Activated CD4-positive, alpha-beta T cell treated with anti-CD3 and anti-CD28 coated beads, Interleukin-2, Interleukin-4, amounts not matched to agents 100 ng/mL and 50 ng/mL, durations not matched to agents 16 hours and 8 hours (primary cell): ENCODE measurements around the gene ACKR3.

ENCODE experiments used
- DNase-seq: peaks from one replicate; pipeline ENCODE4 v3.0.0-alpha.2; 2020; ENCODE audit warnings: low spot score

The ACKR3 gene

DNA sequence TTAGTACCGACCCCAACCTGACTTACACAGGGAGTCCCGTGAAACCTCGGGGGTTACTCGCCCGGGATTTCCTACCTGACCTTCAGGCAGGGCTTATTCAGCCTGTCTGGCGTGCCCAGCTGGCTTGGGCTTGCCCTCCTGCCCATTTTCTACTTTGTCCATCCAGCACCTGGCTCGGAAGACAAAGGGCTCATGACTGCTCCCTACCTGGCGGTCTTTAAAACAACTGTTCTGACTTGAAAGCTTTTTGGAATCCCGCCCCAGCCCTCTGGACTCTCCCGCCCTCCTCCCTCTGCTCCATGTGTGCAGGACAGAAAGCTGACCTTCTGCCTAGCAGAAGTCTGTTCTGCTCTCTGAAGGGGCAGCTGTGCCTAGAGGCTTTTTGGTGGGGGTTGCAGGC is 43.1 kb downstream of the ACKR3 start:
- no peak for DNase-seq

DNA sequence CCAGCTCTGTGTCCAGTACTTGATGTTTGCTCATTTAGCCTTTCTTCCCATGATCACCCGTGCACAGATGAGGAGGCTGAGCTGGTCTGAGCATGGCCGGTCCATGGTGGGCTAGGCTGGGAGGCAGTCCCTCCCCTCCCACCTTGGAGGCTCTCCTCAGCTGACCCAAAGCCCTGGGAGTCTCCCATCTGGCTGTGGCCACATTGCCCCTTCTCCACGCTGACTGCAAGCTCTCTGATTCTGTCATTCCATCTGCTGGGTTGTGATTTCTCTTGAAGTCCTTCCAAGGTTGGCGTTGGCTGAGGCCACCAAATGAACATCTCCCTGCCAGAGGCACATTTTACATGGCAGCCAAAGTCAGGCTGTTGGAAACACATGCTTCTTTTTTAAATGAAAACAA is 44.0 kb downstream of the ACKR3 start:
- DNase-seq = no peak

DNA sequence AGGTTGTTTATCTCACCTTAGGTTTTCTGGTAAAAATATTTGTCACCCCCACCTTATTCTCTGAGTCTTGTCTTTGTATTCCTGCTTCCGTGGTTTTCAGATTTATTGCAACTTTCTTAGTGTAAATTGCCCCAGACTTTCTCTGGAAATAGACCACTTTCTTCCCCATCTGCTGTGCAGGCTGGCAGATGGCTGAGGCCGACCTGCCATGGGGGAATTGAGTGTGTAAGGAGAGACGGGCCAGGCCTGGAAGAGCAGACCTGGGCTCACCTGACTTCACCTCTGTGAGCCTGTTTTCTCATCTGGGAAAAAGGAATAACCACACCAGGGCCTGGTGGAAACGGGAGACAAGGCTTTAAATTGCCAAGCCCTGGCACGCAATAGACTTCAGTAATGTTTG is 44.9 kb downstream of the ACKR3 start:
- no peak for DNase-seq

DNA sequence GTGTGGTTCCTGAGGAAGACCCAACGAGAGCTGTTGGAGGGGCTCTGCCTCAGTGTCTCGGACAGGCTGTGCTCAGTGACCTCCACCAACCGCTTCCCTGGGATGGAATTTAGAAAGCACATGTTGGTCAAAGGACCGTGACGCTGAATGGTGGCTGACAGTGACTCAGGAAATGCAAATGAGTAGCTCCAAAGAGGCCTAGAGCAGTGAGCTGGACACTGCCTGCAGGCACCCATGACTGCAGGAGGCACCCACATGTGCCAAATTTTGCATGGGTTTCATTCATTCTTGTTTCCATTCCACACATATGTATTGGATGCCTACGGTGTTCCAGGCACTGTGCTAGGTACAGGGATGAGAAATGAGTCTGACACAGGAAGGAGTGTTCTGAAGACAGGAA is 46.4 kb downstream of the ACKR3 start:
- DNase-seq = no peak

DNA sequence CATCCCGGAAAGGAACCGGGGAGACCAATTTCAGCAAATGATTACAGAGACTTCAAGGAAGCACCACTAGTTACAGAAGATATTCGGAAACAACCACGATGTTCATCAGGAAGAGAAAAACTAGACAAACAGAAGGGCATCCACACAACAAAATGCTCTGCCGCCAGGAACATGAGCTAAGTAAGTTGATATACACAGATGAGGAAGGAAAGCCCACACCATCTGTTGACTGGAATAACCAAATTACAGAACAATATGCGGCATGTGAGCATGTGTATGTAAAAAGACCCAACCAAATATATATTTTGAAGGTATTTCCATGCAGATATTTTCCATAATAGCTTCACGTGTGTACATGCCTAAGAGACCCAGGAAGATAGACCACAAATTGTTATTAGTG is 47.0 kb downstream of the ACKR3 start:
- no peak for DNase-seq

DNA sequence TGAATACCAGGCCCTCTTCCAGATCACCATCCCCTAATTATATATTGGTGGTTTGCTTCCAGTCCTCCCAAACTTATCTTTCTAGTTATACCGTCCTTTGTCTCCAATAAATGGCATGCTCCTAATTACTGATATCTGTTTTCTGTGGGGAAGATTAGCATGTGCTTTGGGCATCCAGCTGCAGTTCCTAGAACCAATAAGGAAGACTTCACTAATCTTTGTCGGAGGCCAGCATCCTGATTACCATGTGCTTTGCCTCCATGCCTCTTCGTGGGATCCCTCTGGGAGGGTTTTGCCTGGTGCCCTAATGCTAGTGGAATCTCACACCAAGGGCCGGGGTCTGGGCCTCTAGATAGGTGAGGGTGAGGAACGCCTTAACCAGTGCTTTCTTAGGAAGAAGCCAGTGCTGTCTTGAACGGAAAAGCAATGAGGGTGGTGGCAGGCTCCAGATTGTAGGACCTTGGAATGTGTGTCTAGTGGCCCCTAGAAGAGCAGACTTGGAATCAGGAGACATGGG is 47.7 kb downstream of the ACKR3 start:
- no peak for DNase-seq

DNA sequence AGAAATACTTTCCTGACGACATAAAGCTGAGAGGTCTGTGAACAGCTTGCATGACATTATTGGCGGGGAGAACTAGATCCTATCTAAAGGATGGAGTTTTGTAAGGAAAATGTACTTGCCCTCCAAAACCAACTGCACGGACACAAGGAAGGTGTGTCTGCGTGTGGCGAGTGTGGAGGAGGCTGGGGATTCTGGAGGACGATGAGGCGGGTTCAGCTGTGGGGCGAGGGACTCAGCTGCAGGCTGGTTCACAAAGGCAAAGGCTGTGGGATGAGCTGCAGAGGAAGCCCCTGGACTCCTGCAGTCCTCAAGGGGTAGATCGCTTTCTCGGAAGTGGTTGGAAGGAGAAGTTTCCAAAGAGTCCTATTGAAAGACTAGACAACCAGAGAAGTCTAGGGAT is 48.2 kb downstream of the ACKR3 start:
- no peak for DNase-seq

DNA sequence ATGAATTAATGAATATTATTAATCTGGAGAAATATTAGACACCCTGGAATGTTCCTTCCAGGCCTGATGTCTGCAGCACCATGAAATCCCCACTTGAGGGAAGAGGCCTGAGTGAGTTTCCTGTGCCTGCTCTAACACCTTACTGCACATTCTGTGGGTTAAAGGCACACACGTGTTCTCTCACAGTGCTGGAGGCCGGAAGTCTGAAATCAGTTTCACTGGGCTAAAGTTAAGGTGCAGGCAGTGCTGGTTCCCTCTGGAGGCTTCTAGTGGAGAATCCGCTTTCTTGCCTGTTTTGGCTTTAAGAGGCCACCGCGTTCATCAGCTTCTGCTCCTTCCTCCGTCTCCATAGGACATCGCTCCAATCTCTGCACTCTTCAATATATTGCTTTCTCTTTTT is 48.7 kb downstream of the ACKR3 start:
- no peak for DNase-seq

DNA sequence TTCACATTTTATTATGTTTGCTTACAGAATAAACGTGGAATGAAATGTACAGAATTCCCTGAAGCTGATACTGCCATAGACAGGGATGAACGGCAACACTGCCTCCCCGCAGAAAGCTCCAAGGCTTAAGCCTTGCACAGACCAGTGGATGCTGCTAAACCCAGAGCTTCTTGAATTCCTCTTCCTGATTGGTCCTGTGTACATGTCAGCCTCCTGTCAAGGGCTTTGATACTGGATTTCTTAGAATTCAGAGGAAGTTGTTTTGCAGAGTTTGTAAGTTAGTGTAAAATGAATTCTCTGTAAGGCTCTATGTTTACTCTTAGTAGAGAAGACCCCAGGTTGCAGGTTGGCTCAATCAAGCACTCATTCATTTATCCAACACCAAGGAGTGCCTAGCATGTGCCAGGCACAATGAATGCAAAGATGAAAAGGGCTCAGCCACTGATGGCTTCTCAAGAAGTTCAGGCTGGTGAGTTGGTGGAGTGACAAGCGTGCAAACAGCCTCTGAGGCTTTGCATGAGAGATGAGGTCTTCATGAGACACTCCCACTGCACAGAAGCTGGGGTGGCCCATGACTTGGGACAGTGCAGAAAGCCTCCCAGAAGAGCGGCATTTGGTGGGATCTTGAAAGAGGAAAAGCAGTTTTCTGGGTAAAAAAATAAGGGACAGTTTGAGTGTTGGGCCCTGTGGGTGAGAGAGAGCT is 50.4 kb downstream of the ACKR3 start:
- DNase-seq = no peak

DNA sequence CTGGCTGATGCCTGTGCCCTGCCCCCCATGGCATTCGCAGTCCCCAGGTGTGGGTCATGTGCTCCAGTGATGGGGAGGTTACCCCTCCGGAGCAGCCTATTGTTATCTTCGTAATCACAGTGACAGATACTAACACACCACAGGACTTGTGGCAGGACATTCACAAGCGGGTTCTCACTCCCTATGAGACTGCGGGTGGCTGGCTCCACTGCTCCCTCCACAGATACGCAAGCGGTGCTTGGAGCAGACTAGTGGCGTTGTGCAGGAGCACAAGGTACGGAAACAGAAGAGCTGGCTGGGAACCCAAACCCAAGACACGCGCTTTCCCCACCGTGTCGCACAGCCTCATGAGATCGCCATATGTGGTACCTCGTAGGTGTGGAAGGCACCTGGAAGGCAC is 52.2 kb downstream of the ACKR3 start:
- DNase-seq = no peak

DNA sequence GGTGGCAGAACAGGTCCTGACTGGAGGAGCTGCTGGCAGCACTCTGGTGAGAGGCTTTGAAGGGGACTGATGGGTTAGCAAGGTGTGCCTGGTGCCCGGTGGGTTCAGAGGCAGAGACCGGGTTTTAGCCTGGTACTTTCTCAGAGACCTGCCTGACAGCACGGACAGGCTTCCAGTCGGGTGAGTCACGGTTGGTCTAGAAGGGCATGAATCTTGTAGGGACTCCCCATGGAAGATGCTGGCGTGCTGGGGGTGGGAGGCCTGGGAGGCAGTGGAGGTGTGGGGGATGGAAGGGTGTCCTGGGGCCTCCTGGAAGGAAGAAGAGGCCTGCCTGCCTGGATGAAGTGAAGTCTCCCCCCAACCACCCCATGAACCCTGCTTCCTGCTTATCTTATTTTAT is 52.6 kb downstream of the ACKR3 start:
- DNase-seq = no peak

DNA sequence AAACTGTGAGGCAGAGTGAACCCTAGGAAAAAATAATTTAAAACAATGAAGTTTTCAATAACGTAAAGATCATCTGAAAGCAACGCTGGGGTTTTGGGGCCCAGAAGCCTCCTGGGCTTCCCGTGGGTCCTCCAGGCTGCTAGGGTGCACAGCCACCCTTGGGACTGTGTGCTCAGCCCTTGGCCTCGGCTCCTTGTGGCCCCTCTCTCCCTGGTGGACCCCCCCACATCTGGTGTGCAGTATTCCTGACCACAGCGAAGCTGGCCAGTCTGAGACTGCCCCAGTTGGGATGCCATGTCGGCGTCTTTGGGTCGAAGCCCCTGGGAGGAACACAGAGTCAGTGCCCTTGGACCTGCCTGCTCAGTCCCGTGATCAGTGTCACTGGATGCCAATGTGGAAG is 53.0 kb downstream of the ACKR3 start:
- no peak for DNase-seq

DNA sequence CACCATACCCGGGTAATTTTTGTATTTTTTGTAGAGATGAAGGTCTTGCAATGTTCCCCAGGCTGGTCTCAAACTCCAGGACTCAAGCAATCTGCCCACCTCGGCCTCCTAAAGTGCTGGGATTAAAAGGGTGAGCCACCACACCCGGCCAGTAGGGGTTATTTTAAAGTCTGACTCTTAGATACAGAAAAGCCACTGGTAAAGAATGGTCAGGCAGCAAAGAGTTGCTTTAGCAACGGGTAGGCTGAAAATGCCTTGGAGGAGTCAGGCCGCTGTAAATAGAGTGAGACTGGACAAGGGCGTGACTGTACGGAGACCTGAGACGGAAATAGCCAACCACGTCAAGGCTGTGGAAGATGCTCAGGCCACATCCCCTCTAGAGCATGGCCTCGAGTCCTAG is 54.2 kb downstream of the ACKR3 start:
- DNase-seq = no peak

DNA sequence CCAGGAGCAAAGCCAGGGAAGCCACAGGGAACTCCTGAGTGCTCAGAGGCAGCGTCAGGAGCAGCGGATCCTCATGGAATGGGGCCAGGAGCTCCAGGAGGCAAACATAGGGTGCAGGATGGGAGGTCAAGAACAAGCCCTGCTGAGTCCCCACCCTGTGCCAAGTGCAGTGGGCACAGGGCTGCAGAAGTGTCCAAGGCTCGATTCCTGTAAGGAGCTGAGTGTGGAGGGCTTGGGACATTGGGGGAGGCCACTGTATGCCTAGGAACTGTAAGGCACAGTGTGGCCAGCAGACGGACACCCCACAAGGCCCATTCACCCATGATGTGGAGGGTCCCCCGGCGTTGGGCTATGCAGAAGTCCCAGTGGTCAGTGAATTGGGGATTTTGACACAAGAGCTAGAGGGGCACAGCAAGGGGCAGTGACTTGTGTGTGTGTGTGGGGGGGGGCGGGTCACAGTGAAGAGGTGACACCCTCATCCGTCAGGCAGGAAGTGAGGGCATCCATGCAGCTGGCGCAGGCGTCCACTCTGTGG is 55.6 kb downstream of the ACKR3 start:
- no peak for DNase-seq

DNA sequence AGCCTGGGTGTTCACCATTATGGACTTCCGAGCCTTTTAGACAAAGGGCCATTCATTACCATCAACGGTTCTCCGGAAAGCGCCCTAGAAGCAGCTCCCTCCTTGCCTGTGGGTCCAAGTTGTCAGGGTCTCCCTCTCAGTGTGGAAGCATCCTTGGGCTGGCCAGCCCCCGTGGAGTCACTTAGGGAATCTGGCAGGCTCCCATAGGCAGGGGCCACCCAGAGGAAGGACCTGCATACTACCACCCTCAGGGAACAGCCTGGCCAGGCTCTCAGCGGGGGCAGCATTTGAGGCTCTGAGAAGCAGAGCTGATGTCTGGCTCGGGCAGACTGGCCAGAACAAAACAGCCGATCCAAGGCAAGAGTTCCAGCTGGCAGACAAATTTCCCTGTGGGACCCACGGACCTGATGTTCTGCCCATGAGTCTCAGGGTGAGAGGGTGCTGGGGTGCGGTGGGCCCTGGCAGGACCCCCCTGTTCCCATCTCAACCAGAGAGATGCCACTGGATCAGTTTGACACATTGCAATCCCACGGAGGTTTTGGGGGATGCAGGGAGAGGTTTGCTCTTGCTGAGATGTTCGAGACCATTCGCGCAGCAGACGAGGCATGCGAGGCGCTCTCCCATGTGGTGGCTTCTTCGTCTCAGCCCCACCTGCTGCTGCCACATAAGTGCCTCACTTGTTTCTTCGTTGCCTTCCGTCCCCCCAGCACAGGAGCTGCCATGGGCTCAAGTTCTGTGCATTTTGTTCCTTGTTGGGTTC is 56.9 kb downstream of the ACKR3 start:
- DNase-seq = no peak

DNA sequence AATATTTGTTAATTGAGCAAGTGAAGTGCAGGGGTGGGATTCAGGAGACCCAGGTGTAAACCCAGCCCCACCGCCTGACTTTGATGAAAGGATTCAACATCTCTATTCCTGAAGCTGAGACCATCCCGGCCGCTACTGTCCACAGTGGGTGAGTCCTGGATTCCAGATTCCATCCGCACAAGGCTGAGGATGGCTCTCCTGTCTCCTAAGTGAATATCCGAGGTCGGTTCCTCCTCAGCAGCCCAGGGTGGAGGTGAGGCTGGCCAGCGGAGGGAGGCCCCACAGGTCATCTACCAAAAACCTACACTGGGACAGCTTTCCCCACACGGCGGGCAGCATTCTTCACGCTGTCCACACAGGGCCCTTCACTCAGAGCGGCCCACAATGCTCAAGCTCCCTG is 57.6 kb downstream of the ACKR3 start:
- no peak for DNase-seq

DNA sequence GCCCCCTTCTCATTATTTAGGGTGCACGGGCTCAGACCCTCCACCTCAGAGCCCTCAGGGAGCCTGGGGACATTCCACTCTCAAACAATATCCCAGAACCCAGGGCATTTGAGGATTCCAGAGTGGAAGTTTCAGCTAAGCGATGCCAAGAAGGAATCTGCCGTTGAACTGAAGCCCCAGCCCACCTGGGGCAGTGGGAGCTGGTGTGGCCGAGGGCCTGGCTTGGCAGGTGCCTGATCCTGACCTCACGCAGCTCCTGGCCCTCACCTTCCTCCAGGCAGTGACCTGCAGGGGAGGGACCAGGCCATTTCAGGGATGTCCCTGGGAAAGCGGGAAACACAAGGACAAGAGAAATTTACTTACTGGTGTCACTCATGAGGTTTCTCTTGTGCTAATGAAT is 58.2 kb downstream of the ACKR3 start:
- DNase-seq = no peak

DNA sequence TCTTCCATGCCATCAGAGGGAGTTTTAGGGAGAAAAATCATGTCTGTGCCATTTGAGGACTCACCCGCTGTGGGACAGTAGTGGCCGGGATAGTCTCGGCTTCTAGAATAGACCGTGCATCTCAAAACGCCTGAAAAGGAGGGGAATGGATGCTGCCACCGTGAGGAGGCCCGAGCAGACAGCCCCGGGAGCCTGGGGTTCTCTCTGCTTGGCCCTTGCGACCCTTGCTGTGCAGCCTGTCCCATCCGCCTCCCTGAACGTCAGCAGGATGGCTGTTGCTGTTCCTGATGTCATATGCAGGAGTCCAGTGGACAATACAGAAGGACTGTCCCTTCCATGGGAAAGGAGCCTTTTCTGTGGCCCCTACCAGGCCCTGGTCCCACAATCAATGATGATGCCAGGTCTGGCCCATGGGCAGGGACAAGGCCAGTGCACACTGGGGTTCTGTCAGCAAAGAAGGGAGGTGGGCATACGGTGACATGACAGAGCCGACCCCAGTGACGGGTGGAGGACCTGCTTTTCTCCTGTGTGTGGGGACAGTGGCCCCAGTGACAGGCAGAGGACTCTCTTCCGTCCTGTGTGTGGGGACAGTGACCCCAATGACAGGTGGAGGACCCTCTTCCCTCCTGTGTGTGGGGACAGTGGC is 58.8 kb downstream of the ACKR3 start:
- no peak for DNase-seq

DNA sequence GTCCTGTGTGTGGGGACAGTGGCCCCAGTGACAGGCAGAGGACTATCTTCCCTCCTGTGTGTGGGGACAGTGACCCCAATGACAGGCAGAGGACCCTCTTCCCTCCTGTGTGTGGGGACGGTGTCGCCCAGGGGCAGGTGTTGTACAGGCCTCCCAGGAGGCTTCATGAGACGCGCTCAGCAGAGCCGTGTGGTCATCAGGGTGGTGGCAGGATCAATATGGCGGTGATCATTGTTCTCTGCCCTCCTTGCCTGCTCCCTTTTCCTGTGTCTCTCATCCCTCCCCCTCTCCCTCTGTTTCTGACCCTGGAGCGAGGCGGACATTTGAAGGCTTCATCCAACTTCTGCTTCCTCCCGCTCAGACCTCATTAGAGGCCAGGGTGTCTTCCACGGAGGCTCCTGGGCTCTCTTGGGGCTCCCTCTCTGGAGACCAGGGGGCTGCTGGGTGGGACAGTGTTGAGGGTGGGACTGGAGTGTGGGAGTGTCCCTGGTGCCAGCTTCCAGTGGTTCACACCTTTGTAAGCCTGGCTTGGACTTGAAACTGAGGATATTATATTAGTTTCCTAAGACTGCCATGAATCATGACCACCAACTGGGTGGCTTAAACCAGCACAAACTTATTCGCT is 59.5 kb downstream of the ACKR3 start:
- no peak for DNase-seq

DNA sequence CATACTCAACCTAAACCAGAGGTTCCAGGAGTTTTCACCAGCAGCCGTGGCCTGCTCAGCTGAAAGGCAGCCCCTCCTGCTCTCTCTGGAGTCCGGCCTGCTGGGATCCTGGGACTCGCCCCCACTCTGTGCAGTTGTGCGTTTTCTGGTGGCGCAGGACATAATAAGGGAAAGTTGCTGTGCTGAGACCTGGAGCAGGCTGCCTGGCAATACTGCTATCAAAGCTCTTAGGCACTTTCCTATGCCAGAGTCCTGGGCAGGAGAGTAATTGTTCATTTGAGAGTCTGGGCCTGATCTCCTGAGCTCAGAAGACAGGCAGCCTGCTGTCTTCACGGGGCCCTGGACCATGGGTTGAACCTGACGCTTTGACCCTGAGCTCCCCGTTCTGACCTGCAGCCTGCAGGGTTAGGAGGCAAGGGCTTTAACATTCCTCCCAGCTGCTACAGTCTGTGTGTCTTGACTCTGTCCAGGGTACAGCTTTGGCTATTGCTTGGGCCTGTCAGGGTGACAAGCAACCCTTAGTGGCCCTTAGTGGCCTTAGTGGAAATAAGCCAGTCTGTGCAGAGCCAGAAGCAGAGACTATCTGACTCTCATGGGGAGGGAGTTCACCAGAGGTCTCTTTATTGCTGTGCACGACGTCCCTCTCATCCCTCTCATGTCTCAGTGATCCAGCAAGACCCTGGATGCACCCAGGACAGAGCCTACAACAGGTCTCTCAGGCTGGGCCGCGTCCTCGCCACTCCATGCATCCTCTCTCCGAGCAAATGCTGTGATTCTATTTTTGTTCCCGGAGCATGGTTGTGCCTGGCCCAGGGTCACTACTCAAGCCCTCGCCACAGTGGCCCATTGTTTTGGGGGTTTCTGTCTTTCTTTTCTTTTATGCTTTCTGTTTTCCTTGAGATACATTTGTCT is 60.6 kb downstream of the ACKR3 start:
- no peak for DNase-seq

DNA sequence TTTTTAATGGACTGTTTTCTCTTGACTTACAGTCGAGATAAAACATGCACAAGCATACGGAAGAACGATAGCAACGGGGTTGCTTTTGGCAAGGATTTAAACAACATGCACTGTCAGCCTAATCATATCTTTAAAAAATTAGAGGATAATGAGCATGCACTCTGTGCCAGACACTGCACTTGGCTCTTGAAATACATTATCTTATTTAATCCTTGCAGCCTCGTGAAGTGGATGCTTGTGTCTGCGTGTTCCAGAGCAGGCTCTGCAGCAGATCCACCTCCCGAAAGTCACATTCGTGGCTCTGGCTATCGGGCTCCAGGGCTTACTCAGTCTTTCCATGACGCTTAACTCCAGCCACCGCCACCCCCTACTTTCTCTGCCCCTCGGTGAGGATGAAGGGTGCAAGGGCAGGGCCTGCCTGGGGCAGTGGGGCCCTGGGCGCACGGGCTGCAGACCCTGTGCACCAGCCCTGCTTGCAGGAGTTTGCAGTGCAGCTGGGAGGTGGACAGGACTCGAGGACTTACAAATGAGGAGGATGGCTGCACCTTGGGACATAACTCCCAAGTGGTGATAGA is 61.7 kb downstream of the ACKR3 start:
- DNase-seq = no peak
